ENCODE results near the gene LAMA2. TPM values are rescaled to one million over a fixed set of nuclear protein-coding genes. Genes with fewer than 3 reads are reported as not detected.
"Not testable (repeated sequence)": the region's sequence is repeated elsewhere in the genome, so short reads cannot be mapped to it uniquely, and the experiment has no call there.

The LAMA2 gene
- total RNA-seq, 2 donors from 2014 or later: 0.93 to 2.0 TPM

DNA sequence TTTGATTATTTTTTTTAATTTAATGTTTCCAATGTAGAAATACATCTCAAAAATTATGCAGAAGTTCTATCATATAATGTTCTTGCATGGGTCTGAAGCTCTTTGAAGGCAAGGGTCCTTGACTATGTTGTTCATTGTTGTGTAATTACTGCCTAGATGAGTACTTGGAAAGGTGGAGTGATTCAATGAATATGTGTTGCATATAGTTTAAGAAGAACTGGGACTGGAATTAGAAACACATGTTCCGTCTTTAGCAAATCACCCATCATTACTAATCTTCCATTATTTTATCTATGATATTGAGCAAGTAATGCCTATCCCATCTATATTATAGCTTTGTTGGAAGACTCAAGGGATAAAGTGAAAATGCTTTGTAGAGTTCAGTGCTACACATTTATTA lies 147.3 kb downstream of the LAMA2 start:
- DNase-seq (ENCODE audit: low spot score in 2 of 2) (no peak), ATAC-seq (no peak)
- H3K27ac Mint-ChIP-seq: no peak overlapping the region
- H3K9me3 Mint-ChIP-seq: no peaks in the 10 kb centered on the region
- no peaks in the 10 kb centered on the region for H3K36me3 Mint-ChIP-seq

GRCh38 chr6:129031051-129031599 lies 148.2 kb downstream of the LAMA2 start:
- H3K36me3 Mint-ChIP-seq: no peaks in the 10 kb centered on the region
- ATAC-seq (no peak), DNase-seq (ENCODE audit: low spot score in 2 of 2) (no peak)
- no peaks in the 10 kb centered on the region for H3K9me3 Mint-ChIP-seq
- no peak overlapping the region for H3K27ac Mint-ChIP-seq

GRCh38 chr6:129032602-129033001 lies 149.7 kb downstream of the LAMA2 start:
- Mint-ChIP-seq H3K27ac (no peak overlapping the region), H3K9me3 (no peaks in the 10 kb centered on the region), H3K36me3 (no peaks in the 10 kb centered on the region)
- ATAC-seq (no peak), DNase-seq (ENCODE audit: low spot score in 2 of 2) (no peak)

DNA sequence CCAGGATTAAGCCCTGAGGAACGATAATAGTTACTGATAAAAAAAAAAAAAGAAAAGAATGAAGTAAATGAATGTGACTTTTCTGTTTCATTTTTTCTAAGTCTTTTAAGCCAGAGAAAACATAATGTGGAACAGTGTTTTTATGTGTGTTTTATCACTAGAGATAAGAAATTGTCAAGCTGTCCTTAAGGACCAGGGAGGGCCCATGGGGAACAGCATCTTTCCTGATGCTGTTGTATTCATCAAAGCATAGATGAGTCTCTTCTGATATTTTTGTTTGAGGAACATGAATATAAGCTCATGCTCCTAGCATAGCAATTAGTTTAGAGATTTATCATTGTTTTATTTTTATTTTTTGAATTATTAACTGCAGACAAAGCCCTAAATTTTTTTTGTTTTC lies 150.2 kb downstream of the LAMA2 start:
- Mint-ChIP-seq H3K9me3 (no peaks in the 10 kb centered on the region), H3K27ac (no peak overlapping the region), H3K36me3 (no peaks in the 10 kb centered on the region)
- ATAC-seq: no peak
- DNase-seq (ENCODE audit: low spot score in 2 of 2): no peak

DNA sequence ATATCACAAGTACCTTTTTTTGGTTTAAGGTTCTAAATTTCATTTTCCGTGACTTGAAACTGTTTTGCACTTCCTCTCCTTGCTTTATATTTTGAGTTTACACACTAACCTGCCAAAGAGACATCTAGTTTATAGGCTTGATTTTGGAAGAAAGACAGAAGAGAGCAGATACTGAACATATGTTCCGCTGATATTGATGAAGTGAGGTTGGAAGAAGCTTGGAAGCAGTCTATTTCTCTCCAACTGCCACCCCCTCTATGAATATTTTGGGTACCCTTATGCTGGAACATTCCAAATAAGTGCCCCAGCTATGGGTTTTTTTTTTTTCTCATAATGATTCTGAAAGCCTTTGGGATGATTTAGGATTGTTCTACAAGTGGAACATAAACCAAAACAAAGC lies 150.6 kb downstream of the LAMA2 start:
- H3K36me3 Mint-ChIP-seq: no peaks in the 10 kb centered on the region
- no peak overlapping the region for H3K27ac Mint-ChIP-seq

DNA sequence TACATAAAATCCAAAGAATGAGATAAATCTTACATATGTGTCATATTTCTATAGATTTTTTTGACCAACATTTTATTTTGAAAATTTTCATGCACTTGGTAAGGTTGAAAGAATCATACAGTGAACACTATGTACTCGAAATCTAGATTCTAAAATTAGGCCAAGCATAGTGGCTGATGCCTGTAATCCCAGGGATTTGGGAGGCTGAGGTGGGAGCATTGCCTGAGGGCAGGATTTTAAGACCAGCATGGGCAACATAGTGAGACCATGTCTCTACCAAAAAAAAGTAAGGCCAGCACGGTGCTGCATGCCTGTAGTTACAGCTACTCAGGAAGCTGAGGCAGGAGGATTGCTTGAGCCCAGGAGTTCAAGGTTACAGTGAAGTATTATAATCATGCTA lies 158.6 kb downstream of the LAMA2 start:
- Mint-ChIP-seq H3K27ac (no peak overlapping the region), H3K36me3 (no peaks in the 10 kb centered on the region), H3K9me3 (peaks cover 0 to 4% of the 10 kb centered on the region in 2 donors)
- no peak for DNase-seq (ENCODE audit: low spot score in 2 of 2)
- no peak for ATAC-seq

More for the DNA sequence above, 150.6 kb downstream of the LAMA2 start:
- DNase-seq (ENCODE audit: low spot score in 2 of 2) (no peak), ATAC-seq (no peak)
- no peaks in the 10 kb centered on the region for H3K9me3 Mint-ChIP-seq

DNA sequence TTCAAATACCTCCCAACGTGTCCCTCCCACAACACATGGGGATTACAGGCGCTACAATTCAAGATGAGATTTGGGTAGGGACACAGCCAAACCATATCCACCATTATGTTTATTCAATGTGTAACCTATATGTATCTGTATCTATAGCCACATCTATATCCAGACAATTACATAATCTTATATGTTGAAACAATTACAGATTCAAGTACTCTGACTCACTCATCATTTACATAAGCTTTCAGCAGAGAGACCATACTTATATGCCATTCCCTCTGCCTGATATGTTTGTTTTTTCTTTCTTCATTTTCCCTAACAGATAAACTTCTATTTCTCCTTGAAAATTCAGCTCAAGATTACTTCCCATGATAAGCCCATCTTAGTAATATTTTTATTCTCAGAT lies 163.6 kb downstream of the LAMA2 start:
- no peak for DNase-seq (ENCODE audit: low spot score in 2 of 2)
- no peak overlapping the region for H3K27ac Mint-ChIP-seq
- no peak for ATAC-seq
- peaks cover 0 to 4% of the 10 kb centered on the region in 2 donors for H3K9me3 Mint-ChIP-seq
- no peaks in the 10 kb centered on the region for H3K36me3 Mint-ChIP-seq

DNA sequence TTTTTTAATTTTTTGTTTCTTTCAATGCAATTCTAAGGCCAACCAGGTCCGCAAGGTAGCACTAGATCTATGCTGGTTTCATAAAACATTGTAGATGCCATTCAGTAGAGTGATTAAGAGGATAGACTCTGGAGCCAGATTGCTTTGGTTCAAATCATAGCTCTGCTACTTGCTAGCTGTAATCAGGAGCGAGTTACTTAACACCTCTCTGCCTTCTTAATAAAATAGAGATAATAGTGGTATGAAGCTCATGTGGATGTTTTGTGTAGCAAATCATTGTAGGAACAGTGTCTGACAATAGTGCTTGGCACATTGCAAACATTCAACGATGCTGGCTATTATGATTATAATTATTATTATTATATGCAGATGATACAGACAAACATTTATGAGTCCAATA lies 164.9 kb downstream of the LAMA2 start:
- ATAC-seq (no peak), DNase-seq (ENCODE audit: low spot score in 2 of 2) (no peak)
- Mint-ChIP-seq H3K9me3 (peaks cover 0 to 4% of the 10 kb centered on the region in 2 donors), H3K36me3 (no peaks in the 10 kb centered on the region), H3K27ac (no peak overlapping the region)

DNA sequence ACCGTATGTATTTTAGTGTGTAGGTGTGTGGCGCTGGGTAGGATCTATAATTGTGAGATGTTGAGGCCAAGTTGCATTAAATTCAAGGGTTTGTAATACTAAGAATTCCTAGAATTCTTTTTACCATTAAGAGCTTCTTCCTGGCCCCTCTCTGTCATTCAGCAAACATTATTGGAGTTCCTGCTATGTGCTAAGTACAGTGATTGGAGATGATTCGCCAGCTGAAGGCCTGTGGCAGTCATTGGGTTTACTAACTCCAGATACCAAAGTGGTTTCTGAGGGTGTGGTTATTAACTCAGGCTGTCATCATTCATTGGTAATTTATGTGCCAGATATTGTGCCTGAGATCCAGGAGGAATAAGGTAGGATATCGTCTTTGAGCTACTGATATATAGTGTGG lies 167.1 kb downstream of the LAMA2 start:
- Mint-ChIP-seq H3K36me3 (no peaks in the 10 kb centered on the region), H3K9me3 (no peaks in the 10 kb centered on the region), H3K27ac (no peak overlapping the region)
- ATAC-seq (no peak), DNase-seq (ENCODE audit: low spot score in 2 of 2) (no peak)

GRCh38 chr6:129053143-129053542 lies 170.2 kb downstream of the LAMA2 start:
- H3K36me3 Mint-ChIP-seq; DNase-seq (ENCODE audit: low spot score in 2 of 2); ATAC-seq; H3K9me3 Mint-ChIP-seq; H3K27ac Mint-ChIP-seq: not testable (repeated sequence)

- Mint-ChIP-seq H3K9me3 (no peaks in the 10 kb centered on the region), H3K36me3 (no peaks in the 10 kb centered on the region), H3K27ac (no peak overlapping the region)
- ATAC-seq: no peak
- DNase-seq (ENCODE audit: low spot score in 2 of 2): no peak
Observed at GRCh38 chr6:129055796-129056195, 172.9 kb downstream of the LAMA2 start.

DNA sequence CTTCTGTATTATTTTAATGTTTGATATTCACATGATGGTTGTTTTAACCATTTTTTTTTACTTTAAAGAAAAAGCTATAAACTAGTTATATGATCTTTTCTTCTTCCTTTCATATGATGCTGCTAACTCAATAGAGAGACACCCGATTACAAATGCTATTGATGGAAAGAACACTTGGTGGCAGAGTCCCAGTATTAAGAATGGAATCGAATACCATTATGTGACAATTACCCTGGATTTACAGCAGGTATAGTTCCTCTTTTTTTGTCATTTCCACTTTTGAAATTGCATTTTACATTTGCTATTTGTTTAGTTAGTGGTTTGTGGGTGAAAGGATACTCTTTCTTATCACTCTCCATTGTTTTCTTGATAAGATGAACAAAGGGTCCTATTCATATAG lies 176.7 kb downstream of the LAMA2 start:
- no peak for ATAC-seq
- peaks cover 0 to 5% of the 10 kb centered on the region in 2 donors for H3K9me3 Mint-ChIP-seq
- no peak for DNase-seq (ENCODE audit: low spot score in 2 of 2)
- H3K36me3 Mint-ChIP-seq: no peaks in the 10 kb centered on the region
- H3K27ac Mint-ChIP-seq: no peak overlapping the region

GRCh38 chr6:129069006-129069405 lies 186.1 kb downstream of the LAMA2 start:
- DNase-seq (ENCODE audit: low spot score in 2 of 2): no peak

DNA sequence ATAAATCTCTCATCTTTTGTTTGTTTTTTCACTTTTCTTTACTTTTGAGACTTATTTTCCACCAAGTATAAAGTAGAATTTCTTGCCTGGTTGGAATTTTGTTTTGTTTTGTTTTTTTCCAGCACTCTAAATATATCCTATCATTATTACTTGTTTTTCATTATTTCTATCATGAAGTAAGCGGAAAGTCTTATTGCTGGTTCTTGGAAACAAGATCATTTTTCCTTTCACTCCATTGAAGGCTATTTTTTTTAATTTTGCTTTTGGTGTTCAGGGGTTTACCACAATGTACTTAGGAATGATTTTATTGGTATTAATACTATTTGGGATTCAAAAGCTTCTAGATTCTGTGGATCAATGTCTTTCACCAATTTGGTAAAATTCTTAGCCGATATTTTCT lies 190.1 kb downstream of the LAMA2 start:
- peaks cover 0 to 3% of the 10 kb centered on the region in 2 donors for H3K9me3 Mint-ChIP-seq
- no peak for ATAC-seq
- no peak overlapping the region for H3K27ac Mint-ChIP-seq
- no peaks in the 10 kb centered on the region for H3K36me3 Mint-ChIP-seq
- DNase-seq (ENCODE audit: low spot score in 2 of 2): no peak

More at GRCh38 chr6:129069006-129069405, 186.1 kb downstream of the LAMA2 start:
- H3K27ac Mint-ChIP-seq: no peak overlapping the region
- ATAC-seq: no peak
- no peaks in the 10 kb centered on the region for H3K36me3 Mint-ChIP-seq
- H3K9me3 Mint-ChIP-seq: peaks cover 5 to 11% of the 10 kb centered on the region in 2 donors

GRCh38 chr6:129073691-129074395 lies 190.9 kb downstream of the LAMA2 start:
- peaks cover 0 to 5% of the 10 kb centered on the region in 2 donors for H3K9me3 Mint-ChIP-seq
- no peak overlapping the region for H3K27ac Mint-ChIP-seq
- ATAC-seq (no peak), DNase-seq (ENCODE audit: low spot score in 2 of 2) (no peak)
- H3K36me3 Mint-ChIP-seq: no peaks in the 10 kb centered on the region

- no peak for DNase-seq (ENCODE audit: low spot score in 2 of 2)
- H3K27ac Mint-ChIP-seq: no peak overlapping the region
- no peak for ATAC-seq
- no peaks in the 10 kb centered on the region for H3K36me3 Mint-ChIP-seq
- H3K9me3 Mint-ChIP-seq: no peaks in the 10 kb centered on the region
Observed at GRCh38 chr6:129084406-129084805, 201.5 kb downstream of the LAMA2 start.

DNA sequence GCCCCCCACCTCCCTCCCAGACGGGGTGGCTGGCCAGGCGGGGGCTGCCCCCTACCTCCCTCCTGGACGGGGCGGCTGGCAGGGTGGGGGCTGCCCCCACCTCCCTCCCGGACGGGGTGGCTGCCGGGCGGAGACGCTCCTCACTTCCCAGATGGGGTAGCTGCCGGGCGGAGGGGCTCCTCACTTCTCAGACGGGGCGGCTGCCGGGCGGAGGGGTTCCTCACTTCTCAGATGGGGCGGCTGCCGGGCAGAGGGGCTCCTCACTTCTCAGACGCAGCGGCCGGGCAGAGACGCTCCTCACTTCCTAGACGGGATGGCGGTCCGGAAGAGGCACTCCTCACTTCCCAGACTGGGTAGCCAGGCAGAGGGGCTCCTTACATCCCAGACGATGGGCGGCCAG lies 205.5 kb downstream of the LAMA2 start:
- H3K27ac Mint-ChIP-seq; ATAC-seq; H3K9me3 Mint-ChIP-seq; DNase-seq (ENCODE audit: low spot score in 2 of 2); H3K36me3 Mint-ChIP-seq: not testable (repeated sequence)

- DNase-seq (ENCODE audit: low spot score in 2 of 2) (no peak), ATAC-seq (no peak)
- Mint-ChIP-seq H3K36me3 (no peaks in the 10 kb centered on the region), H3K27ac (no peak overlapping the region), H3K9me3 (no peaks in the 10 kb centered on the region)
Observed at GRCh38 chr6:129089357-129089756, 206.4 kb downstream of the LAMA2 start.
